GM18873 (cell line): Measurements from ENCODE around the gene NRP2.

Source experiments
- ATAC-seq: cut with Tn5 transposase; IDR thresholded peaks from one replicate; pipeline ENCODE4 v1.9.1; 2021; ENCODE audit warnings: mild to moderate bottlenecking, moderate library complexity, moderate number of reproducible peaks; ENCODE audit not compliant: unreplicated experiment, low FRiP score

NRP2 gene, protein sequence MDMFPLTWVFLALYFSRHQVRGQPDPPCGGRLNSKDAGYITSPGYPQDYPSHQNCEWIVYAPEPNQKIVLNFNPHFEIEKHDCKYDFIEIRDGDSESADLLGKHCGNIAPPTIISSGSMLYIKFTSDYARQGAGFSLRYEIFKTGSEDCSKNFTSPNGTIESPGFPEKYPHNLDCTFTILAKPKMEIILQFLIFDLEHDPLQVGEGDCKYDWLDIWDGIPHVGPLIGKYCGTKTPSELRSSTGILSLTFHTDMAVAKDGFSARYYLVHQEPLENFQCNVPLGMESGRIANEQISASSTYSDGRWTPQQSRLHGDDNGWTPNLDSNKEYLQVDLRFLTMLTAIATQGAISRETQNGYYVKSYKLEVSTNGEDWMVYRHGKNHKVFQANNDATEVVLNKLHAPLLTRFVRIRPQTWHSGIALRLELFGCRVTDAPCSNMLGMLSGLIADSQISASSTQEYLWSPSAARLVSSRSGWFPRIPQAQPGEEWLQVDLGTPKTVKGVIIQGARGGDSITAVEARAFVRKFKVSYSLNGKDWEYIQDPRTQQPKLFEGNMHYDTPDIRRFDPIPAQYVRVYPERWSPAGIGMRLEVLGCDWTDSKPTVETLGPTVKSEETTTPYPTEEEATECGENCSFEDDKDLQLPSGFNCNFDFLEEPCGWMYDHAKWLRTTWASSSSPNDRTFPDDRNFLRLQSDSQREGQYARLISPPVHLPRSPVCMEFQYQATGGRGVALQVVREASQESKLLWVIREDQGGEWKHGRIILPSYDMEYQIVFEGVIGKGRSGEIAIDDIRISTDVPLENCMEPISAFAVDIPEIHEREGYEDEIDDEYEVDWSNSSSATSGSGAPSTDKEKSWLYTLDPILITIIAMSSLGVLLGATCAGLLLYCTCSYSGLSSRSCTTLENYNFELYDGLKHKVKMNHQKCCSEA

DNA sequence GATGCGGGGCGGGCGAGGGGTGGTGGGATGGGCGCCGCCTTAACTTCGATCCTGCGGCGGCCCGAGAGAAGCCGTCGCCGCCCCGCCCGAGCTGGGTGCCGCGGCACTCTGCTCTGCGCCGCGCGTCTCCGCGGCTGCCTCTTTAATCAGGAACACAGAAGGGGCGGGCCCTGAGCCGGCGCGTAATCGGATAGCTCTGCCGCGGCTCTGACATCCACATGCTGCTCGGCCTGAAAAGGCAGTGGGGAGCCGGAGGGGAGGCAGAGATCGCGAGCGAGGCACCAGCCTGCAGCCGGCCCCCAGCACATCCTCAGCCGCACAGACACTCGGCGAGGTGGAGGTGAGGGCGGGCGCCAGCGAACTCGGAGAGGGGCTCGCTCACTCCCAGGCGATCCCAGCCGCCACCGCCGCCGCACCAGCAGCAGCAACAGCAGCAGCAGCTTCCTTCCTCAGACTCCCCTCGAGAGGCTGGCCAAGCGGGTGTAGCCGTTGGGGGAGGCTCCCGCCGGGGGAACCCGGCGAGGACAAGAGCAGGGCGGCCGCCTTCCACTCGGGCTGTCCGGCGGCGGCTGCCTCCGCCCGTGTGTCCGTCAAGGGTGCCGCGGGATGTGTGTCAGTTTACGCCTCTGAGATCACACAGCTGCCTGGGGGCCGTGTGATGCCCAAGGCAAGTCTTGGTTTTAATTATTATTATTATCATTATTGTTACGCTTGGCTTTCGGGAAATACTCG is at the start of gene NRP2:
NRP2 (plus strand) TSS at position 263 of the 732 bp plus-strand sequence. CDS start 790 bp downstream, outside the sequence.
- peak; percentile 74 for ATAC-seq

DNA sequence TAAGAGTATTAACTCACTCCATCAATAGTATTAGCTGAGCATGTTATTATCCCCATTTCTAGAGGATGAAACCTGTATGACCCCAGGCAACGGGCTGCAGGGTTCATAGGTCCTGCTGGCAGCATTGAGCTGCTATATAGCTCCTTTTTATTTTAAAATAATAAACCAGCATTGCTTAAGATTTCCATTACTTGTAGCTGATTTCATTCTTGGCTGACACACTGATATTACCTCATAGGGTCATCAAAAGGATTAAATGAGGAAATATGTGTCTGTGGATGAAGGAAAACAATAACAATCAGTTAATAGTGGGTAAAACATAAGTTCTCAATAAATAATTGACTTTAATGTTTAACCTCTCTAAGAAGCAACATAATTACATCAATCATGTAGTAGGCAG is 48.3 kb upstream of the NRP2 start:
- no peak for ATAC-seq

DNA sequence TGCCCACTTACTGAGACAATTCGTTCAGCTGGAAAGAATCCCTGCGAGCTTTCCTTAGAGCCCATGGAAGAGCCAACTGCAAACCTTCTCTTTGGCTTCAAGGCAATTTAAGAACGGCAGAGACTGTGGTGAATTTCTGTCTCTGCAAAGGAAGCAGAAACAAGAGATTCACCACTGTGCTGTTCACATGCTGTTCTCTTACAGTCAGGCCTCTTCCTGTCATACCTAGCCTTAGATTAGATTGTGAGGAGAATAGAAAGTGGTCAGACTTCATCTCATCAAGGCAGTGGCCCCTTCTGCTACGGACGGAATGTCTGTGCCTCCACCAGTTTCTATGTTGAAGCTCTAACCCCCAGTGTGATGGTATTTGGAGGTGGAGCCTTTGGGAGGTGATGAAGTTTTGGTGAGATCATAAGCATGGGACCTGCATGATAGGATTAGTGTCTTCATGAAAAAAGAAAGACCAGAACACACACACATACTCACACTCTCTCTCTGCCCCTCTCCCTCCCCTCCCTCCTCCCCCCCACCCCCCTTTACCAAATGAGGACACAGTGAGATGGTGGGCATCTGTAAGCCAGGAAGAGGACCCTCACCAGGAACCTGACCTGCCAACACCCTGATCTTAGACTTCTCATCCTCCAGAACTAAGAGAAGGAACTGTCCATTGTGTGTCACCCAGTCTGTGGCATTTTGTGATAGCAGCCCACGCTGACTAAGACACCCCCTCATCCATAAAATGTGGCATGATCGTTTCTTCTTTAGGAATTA is 45.6 kb upstream of the NRP2 start:
- ATAC-seq, result no peak

DNA sequence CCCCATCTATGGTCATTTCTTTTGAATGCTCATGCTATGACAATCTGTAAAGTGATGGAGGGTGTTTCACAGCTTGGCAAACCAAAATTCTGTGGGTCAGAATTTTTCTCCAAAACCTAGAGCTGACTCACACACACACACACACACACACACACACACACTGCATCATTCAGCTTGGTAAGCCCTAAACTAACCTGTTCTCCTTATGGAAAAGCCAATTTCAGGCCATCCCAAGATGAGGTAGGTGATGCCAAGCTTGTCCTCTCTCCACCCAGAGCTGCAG is 45.0 kb upstream of the NRP2 start:
- ATAC-seq, result no peak

DNA sequence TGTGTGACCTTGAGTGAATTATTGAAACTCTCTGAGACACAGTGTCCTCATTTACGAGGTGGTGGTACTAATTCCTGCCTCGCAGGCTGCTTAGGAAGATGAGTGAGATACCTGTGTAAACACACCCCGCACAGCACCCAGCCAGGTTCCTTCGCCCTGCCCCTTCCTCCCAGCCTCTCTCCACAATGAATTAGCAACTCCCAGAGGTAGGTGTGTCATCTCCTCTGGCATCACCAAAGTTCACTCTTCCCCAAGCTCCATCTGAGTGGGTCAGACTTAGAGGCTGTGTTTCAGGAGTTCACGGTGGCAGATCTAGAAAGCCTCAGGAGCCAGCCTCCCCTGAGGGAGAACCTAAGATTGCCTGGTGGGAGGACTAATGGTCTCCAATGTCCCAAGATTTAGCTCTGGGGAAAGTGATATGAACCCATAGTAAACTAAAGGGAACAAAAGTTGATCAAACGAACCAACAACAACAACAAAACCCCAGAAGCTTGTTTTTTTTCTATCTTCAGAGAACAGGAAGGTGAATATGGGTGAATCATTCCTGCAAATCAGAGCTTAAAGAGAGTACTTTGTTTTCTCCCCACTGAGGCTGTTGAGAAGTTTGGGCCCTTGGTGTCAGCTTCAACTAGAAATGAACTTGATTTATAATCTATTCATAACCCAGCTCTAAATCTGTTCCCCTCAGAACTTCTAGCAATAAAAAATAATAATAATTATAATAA is 44.4 kb upstream of the NRP2 start:
- no peak for ATAC-seq

DNA sequence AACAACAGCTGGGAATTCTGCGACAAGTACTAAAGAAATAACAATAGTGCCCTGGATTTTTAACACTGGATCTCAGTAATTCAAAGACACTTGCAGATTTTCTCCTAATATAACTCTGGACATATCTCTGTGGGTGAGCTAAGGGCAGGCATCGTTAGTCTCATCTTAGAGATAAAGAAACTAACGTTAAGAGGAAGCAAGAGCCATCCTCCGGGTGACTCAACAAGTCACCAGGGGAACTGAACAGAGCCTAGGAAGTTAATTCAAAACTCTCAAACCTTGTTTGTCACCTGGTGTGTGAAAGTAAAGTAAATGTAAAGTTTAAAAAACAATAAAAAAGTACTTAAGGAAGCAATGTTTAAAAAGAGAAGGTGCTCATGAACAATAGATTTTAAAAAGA is 41.6 kb upstream of the NRP2 start:
- ATAC-seq, result no peak

DNA sequence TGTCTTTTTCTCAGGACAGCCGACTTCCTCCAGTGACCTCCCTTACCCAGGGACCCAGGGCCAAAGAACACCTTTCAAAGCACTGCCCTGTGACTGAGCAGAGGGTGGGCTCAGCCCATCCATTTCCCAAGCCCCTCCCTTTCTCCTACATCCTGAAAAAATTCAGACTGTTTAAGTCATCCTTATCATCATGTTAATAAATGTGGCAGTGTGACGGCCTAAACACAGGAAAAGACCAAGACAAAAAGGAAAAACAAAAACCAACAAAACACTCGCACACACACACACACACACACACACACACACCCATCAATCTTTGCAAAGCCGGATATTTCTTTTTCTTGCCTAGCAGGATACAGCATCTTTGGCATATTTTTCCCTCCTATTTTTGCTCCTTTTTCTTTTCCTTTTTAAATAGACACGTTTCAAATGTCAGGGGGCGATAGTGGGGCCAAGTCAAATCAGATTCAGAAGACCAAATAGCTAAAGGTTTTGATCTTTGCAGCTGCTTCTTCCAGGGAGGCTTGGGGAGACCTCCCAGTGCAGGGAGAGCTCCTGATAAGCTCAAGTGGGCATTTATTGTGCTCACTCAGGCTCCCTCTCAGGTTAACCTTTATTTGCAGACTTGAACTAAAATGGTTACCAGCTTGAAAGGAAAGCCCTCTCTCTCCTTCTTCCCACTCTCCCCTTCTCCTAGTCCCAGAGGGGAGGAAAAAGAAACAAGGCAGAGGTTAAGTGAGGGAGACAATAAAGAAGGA is 39.5 kb upstream of the NRP2 start:
- ATAC-seq, result no peak

DNA sequence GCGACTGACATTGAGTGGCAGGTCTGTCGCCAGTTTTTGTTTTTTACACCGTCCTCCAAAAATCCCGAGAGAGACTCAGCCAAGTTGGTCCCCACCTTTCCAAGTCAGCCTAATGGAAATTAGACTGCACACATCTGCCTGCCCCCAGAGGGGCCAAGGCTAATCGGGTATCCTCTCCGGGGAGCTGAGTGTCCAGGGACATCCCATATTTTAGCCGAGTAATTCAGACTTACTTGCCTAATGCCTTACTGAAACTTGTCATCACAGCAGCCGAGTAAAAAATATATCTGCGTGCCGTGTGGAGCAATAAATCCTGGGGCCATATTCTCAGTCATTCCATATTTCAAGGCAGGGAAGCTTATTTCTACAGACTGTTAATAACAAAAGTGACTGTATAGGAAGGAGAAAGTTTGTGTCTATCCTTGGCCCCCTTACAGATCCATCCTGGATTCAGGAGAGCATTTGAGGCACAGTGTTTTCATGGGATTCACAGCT is 38.9 kb upstream of the NRP2 start:
- no peak for ATAC-seq

DNA sequence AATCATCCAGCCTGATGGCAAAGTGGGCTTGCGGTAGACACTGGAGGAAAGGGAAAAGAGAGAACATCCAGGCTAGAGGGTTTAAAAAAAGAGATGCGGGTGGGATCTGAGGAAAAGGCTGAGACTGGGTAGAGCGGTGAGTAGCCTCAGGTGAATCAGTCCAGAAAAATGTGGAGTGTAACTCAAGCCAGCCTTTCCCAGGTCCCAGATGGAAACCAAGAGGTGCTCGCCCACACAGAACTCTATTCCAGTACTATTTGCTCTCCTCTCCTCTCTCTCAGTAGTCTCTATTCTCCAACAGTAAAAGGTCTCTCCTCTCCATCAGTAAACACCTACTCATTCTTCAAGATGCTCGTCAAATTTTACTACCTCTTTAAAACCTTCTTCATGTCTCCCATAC is 38.3 kb upstream of the NRP2 start:
- no peak for ATAC-seq

DNA sequence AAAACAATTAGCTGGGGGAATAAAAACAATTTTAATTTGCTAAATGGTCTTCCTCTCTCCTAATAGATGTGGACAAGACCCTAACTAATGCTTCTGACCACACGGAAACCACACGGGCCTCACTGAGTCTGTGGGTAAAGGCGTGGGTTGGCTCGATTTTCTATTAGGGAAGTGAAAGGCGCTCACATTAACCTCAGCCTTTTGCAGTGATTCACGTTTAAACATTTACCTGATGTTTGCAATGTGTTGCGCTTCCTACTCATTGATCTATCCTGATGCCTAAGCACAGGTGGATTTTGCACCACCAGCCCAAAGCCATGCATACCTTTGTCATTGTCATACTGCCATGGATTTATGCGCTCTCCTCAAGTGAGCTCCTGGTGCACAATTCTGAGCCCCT is 35.6 kb upstream of the NRP2 start:
- ATAC-seq, result peak; percentile 97

DNA sequence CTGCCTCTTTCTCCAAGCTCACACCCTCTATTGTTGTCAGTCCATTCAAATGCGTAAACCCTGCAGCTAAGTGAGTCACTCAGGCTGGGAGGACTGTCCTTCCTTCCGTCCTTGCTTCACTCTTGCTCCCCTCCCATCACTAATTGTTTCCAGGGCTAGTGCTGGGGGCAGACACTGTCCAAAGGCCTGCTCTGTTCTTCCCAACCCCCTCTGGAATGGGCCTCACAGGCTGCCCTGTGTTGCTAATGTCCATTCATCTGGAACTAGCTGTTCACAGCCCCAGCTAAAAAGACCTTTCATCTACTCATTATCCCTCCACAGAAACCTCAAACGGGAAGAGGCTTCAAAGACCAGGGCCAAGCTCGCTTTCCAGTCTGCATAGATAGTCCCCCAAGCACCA is 31.9 kb upstream of the NRP2 start:
- no peak for ATAC-seq

DNA sequence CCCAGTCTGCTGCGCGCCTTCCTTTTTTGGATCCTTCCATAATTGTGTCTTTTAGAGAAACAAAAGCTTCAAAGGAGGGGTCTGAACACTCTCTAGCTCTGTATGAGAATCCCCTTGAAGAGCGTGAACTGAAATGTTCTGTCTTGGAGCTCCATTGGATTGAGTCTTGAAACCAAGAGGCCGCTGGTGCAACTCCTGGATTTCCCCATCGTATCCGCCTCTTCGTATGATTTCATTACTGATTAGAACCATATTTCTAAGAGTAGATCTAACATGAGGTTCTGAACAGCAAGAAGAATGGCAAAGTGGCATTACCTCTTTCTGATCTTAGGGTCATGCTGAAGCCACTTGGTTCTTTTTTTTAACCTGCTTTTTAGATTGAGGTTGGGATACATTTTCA is 31.4 kb upstream of the NRP2 start:
- ATAC-seq, result no peak

DNA sequence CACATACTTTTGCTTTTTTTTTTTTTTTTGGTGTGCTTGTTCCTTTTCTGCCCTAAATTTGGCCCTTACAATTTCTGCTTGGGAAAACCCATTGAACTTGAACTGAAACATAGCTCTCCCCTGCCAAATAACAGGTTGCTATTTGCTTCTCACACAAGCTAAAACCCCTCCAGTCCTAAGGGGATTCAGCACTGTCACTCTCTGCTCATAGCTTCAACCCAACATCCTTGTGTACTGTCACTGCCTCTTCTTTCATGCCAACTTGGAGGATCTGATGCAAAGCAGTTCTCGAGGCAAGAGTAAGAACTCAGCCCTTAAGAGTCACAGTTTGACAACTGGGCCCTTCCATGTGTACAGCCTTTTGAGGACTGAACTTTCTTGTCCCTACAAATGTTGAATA is 30.6 kb upstream of the NRP2 start:
- ATAC-seq, result no peak

DNA sequence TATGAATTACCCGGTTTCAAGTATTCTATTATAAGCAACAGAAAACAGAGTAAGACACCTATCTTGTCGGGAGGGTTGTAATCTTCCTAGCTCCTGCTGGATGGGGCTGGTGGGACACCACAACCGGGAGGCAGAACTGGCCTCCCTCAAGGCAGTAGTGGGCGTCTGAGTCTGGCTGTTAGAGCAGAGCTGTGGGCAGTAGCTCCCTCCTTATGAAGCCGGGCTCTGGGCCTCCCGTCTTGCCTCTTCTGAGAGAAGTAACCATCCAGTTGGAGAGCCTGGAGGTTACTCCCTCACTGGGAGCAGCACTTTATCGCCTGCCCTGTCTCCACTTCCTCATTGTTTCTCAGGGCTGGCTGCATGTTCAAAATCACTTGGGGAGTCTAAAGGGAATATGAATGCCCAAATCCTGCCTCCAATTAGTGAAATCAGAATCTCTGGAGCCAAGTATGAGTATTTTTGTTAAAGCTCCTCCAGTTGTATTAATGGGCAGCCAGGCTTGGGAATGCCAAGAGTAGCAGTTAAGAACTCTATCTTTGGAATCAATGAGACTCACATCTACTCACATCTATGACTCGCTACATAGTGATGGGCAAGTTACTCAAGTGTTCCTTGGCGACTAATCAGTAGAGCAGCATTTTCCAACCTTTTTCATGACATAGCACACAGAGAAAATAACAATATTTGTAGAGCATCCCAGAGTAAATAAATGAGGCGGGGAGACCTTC is 27.3 kb upstream of the NRP2 start:
- ATAC-seq, result no peak

DNA sequence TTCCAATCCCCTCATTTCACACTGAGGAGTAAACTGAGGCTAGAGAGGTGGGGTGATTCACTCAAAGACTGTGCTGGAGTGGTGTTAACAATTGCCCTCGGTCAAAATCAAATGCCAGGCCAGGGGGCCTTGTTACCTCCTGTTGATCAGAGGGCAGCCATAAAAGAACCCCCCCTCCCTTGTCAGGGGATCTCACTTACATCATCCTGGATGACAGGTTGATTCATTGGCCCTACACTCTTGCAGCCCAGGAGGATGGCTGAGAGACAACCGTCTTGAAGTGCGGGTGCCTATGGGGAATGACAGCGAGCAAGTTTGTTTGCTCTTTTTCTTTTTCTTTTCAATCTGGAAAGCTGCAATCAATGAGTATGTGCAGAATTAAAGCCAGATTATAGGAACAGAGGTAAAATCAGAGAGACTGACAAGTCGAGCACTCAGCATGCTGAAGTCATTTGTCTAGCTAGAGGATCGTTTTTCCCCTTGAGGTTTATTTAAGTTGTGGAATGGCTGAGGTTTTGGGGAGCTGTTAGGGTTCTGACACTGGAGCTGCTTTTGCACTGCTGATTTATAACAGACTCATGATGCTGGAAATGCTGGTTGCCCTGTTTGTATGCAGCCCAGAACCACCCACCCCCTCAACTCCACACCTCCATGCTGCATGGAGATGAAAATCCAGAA is 26.4 kb upstream of the NRP2 start:
- ATAC-seq, result no peak

DNA sequence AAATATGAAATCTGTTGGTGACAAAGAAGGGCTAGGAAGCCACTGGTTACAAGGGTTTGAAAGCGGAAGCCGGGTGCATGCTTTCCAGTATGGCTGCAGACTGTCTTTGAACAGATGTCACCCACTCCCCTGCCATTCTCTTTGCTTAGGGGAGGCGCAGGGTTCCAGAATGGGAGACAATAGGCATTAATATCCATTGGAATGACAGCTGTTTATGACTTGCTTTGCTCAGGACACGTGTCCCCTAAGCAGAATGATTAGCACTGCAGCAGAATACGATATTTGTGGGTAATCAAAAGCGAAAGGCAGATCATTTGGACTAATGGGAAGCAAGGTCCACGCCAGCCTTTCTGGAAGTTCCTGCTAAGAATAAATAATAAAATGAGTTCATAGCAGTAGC is 25.8 kb upstream of the NRP2 start:
- no peak for ATAC-seq

DNA sequence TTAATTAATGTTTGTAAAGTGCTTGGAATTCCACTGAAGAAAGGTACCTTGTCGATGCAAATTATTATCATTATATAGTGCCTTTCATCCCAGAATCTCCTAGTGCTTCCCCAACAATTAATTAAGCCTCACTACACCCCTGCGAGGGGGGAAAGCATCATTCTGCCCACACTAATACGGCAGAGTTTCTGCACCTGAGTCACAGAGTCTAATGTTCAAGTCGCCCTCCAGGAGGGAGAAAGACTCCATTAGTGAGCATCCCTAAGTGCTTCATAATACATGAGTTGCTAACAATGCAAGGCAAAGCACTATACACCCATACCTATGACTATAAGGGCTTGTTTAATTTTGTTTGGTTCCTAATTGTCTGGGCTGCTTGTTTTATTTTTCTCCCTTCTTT is 25.4 kb upstream of the NRP2 start:
- no peak for ATAC-seq

DNA sequence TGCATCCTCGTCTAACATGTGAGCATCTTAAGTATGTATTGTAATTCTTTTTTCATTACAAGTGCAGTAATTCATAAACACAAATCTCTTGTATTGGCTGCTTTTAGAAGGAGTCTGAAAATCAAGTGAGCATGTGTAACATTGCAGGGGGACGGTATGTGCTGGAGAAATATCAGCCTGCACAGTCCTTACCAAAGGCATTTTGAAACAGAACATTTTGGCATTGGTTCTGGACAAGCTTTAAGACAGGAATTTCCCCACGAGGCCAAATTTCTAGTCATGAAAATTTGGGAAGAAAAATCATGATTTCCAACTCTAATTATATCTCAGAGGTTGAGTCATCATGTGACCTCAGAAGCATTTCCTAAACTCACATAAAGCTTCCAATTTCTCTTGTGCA is 24.7 kb upstream of the NRP2 start:
- no peak for ATAC-seq
